GM19023 (cell line): ENCODE results near the gene FAM186B.

Source experiments
- ATAC-seq: cut with Tn5 transposase; IDR thresholded peaks from one replicate; pipeline ENCODE4 v1.9.1; 2021; ENCODE audit warnings: mild to moderate bottlenecking, moderate library complexity; ENCODE audit not compliant: unreplicated experiment

FAM186B gene

GRCh38 chr12:49553512-49554088 lies 51.8 kb downstream of the FAM186B start:
- no peak for ATAC-seq

- ATAC-seq = no peak
These were observed 52.5 kb downstream of the FAM186B start for GRCh38 chr12:49552899-49553298.

- ATAC-seq = no peak
These were observed 53.0 kb downstream of the FAM186B start for GRCh38 chr12:49552425-49552824.

GRCh38 chr12:49552014-49552413 lies 53.4 kb downstream of the FAM186B start:
- ATAC-seq = no peak

GRCh38 chr12:49550693-49551252 lies 54.7 kb downstream of the FAM186B start:
- no peak for ATAC-seq

- no peak for ATAC-seq
These were observed 55.4 kb downstream of the FAM186B start for GRCh38 chr12:49549735-49550692.

GRCh38 chr12:49548822-49549648 lies 56.4 kb downstream of the FAM186B start:
- no peak for ATAC-seq

GRCh38 chr12:49548481-49548821 lies 57.0 kb downstream of the FAM186B start:
- no peak for ATAC-seq

GRCh38 chr12:49547090-49547690 lies 58.2 kb downstream of the FAM186B start:
- ATAC-seq = no peak

- no peak for ATAC-seq
These were observed 59.0 kb downstream of the FAM186B start for GRCh38 chr12:49546481-49546880.

- no peak for ATAC-seq
These were observed 59.6 kb downstream of the FAM186B start for GRCh38 chr12:49545815-49546214.

GRCh38 chr12:49543914-49544815 lies 61.3 kb downstream of the FAM186B start:
- no peak for ATAC-seq

- no peak for ATAC-seq
These were observed 62.1 kb downstream of the FAM186B start for GRCh38 chr12:49543221-49543913.

GRCh38 chr12:49542592-49543160 lies 62.8 kb downstream of the FAM186B start:
- no peak for ATAC-seq

GRCh38 chr12:49541911-49542505 lies 63.4 kb downstream of the FAM186B start:
- ATAC-seq = no peak

GRCh38 chr12:49541140-49541861 lies 64.1 kb downstream of the FAM186B start:
- no peak for ATAC-seq

- ATAC-seq = no peak
These were observed 65.0 kb downstream of the FAM186B start for GRCh38 chr12:49540229-49541139.
